ENCODE data around the gene CHST15. TPM values are rescaled to one million over a fixed set of nuclear protein-coding genes. Genes with fewer than 3 reads are reported as not detected.

Gene CHST15
- total RNA-seq, 1 experiment from 2014 or later, result 26.7 TPM

DNA sequence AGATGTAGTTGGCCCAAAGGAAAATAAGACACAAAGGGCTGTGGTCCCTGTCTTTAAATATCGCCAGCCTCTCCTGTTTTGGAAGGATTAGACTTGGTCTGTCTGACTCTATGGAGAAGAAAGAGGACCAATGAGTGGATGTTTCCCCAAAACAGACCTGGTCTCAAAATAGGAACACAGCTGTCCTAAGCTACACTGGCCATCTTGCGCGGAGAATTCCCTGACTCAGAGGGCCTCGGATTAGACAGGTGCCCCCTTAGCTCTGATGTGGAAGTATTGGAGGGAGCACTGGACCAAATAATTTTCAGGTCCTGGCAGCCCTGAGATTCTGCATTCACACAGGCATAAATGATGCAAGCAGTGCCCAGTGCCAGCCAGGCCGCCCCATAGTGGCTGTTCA, 56.1 kb downstream of the CHST15 start:
- peaks cover 4% of the 10 kb centered on the region; the same call in 1 of the 2 replicates for H3K4me1 ChIP-seq
- TF ChIP-seq, protein P1, sequence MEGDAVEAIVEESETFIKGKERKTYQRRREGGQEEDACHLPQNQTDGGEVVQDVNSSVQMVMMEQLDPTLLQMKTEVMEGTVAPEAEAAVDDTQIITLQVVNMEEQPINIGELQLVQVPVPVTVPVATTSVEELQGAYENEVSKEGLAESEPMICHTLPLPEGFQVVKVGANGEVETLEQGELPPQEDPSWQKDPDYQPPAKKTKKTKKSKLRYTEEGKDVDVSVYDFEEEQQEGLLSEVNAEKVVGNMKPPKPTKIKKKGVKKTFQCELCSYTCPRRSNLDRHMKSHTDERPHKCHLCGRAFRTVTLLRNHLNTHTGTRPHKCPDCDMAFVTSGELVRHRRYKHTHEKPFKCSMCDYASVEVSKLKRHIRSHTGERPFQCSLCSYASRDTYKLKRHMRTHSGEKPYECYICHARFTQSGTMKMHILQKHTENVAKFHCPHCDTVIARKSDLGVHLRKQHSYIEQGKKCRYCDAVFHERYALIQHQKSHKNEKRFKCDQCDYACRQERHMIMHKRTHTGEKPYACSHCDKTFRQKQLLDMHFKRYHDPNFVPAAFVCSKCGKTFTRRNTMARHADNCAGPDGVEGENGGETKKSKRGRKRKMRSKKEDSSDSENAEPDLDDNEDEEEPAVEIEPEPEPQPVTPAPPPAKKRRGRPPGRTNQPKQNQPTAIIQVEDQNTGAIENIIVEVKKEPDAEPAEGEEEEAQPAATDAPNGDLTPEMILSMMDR (IDR thresholded peaks at IDR 0.05; ENCODE audit: insufficient read depth in 1 of 2, low read depth in 1 of 2, low read length in 1 of 2, severe bottlenecking in 1 of 2, unreplicated experiment in 1 of 2), result no peak
- no peaks in the 10 kb centered on the region for H3K9me3 ChIP-seq
- Mint-ChIP-seq H3K27ac (ENCODE audit: unreplicated experiment) (no peak overlapping the region), H3K9me3 (ENCODE audit: unreplicated experiment) (no peaks in the 10 kb centered on the region), H3K36me3 (ENCODE audit: insufficient read depth, unreplicated experiment) (no peaks in the 10 kb centered on the region), H3K4me3 (ENCODE audit: unreplicated experiment) (no peak overlapping the region), H3K4me1 (ENCODE audit: low read depth, unreplicated experiment) (peaks cover 7% of the 10 kb centered on the region), H3K27me3 (ENCODE audit: insufficient read depth, unreplicated experiment) (no peaks in the 10 kb centered on the region)
- no peaks in the 10 kb centered on the region for H3K36me3 ChIP-seq (ENCODE audit: control insufficient read depth, insufficient read depth, low read length)
- ChIA-PET CTCF (no interaction called here), POLR2A (no interaction called here)
- H3K4me3 ChIP-seq (ENCODE audit: low read depth, low read length), result no peak overlapping the region
- intact Hi-C loops (cut with micrococcal nuclease; ENCODE audit: unreplicated experiment), result no loop called here
- DNase-seq, result no peak
- no TSS peak for BruUV-seq (replicated peaks)
- H3K27me3 ChIP-seq (replicated peaks; ENCODE audit: control insufficient read depth, insufficient read depth, low read length), result no peaks in the 10 kb centered on the region

GRCh38 chr10:124036746-124037145, 56.7 kb downstream of the CHST15 start:
- no peak overlapping the region for H3K4me3 ChIP-seq (ENCODE audit: low read depth, low read length)
- H3K36me3 ChIP-seq (ENCODE audit: control insufficient read depth, insufficient read depth, low read length), result no peaks in the 10 kb centered on the region
- ChIA-PET POLR2A (no interaction called here), CTCF (no interaction called here)
- no peaks in the 10 kb centered on the region for H3K36me3 Mint-ChIP-seq (ENCODE audit: insufficient read depth, unreplicated experiment)
- no peaks in the 10 kb centered on the region for H3K9me3 Mint-ChIP-seq (ENCODE audit: unreplicated experiment)
- H3K4me1 Mint-ChIP-seq (ENCODE audit: low read depth, unreplicated experiment), result peaks cover 7% of the 10 kb centered on the region
- H3K4me1 ChIP-seq, result peaks cover 4% of the 10 kb centered on the region; the same call in 1 of the 2 replicates
- no peaks in the 10 kb centered on the region for H3K27me3 Mint-ChIP-seq (ENCODE audit: insufficient read depth, unreplicated experiment)
- no peaks in the 10 kb centered on the region for H3K9me3 ChIP-seq
- H3K27ac Mint-ChIP-seq (ENCODE audit: unreplicated experiment), result no peak overlapping the region
- TF ChIP-seq, protein P1 (IDR thresholded peaks at IDR 0.05; ENCODE audit: insufficient read depth in 1 of 2, low read depth in 1 of 2, low read length in 1 of 2, severe bottlenecking in 1 of 2, unreplicated experiment in 1 of 2), result no peak
- no peak overlapping the region for H3K4me3 Mint-ChIP-seq (ENCODE audit: unreplicated experiment)
- no TSS peak for BruUV-seq (replicated peaks)
- no peak for DNase-seq
- intact Hi-C loops (cut with micrococcal nuclease; ENCODE audit: unreplicated experiment), result no loop called here
- H3K27me3 ChIP-seq (replicated peaks; ENCODE audit: control insufficient read depth, insufficient read depth, low read length), result no peaks in the 10 kb centered on the region

DNA sequence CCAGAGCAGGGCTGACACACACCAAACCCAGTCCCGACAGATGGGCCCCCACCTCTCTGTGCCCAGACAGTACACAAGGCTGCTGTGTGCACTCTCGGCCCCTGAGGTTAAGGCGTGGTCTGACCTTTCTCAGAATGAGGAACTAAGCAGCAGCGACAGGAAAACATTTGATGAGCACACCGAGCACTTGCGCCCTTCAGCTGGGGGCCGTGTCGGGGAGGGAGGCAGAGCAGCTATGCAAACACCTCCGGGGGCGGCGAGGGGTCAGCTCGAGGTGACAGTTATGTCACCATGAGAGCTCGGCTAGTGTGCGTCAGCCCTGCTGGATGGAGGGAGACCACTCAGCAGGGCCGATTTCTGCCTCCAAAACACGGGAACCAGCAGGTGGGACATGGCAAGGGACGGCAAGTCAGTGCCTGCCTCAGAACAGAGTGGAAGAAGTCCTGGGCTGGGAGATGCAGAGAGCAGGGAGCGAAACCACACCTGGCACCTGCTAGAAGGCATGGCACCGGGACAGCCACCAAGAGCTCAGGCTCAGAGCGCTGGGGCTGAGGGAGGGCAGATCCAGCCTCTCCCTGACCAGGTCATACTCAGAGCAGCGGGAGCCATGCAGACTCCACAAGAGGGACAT, 57.4 kb downstream of the CHST15 start:
- peak; percentile 35 to 48 for DNase-seq
- Histone ChIP-seq H3K4me3 (ENCODE audit: low read depth, low read length) (no peak overlapping the region), H3K27me3 (replicated peaks; ENCODE audit: control insufficient read depth, insufficient read depth, low read length) (no peaks in the 10 kb centered on the region), H3K36me3 (ENCODE audit: control insufficient read depth, insufficient read depth, low read length) (no peaks in the 10 kb centered on the region), H3K4me1 (peaks cover 4% of the 10 kb centered on the region; the same call in 1 of the 2 replicates), H3K9me3 (no peaks in the 10 kb centered on the region)
- BruUV-seq (replicated peaks), result no TSS peak
- peaks cover 7% of the 10 kb centered on the region for H3K4me1 Mint-ChIP-seq (ENCODE audit: low read depth, unreplicated experiment)
- TF ChIP-seq, protein P1 (IDR thresholded peaks at IDR 0.05; ENCODE audit: insufficient read depth in 1 of 2, low read depth in 1 of 2, low read length in 1 of 2, severe bottlenecking in 1 of 2, unreplicated experiment in 1 of 2), result no peak
- H3K27me3 Mint-ChIP-seq (ENCODE audit: insufficient read depth, unreplicated experiment), result no peaks in the 10 kb centered on the region
- no peak overlapping the region for H3K4me3 Mint-ChIP-seq (ENCODE audit: unreplicated experiment)
- POLR2A ChIA-PET, result interaction anchor here (0.6 kb wide), 1 partner anchor 1082 kb away, joined by 3 read pairs; the partner anchor contains the start of gene C10orf88
- H3K9me3 Mint-ChIP-seq (ENCODE audit: unreplicated experiment), result no peaks in the 10 kb centered on the region
- H3K27ac Mint-ChIP-seq (ENCODE audit: unreplicated experiment), result no peak overlapping the region
- CTCF ChIA-PET, result interaction anchor here (1.0 kb wide), 1 partner anchor 13 kb away, joined by 3 read pairs; no protein-coding TSS in a partner anchor
- intact Hi-C loops (cut with micrococcal nuclease; ENCODE audit: unreplicated experiment), result no loop called here
- no peaks in the 10 kb centered on the region for H3K36me3 Mint-ChIP-seq (ENCODE audit: insufficient read depth, unreplicated experiment)

All from Caco-2 (cell line).